ENCODE data around the gene KANK2. TPM values are rescaled to one million over a fixed set of nuclear protein-coding genes. Genes with fewer than 3 reads are reported as not detected.

KANK2 gene
- total and polyA plus RNA-seq, 2 of the 4 experiments (the other 2 are of a cell fraction), result 104 to 176 TPM

DNA sequence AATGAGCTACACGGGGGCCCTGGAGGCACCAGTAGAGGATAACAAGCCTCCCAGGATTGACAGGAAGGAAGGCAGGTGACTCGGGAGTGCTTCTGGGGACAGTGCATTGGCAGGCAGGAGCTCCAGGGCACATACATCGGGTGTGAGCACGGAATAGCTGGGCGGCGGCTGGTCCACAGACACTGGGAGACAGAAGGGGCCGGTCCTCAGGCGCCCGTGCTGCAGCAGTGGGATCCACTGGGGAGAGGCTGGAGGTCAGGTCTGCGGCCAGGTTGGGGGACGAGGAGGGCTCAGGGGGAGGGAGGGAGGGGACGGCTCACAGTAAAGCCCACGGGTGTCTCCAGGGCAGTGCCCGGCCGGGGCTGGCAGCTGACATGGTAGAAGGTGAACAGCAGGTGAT, 40.0 kb upstream of the KANK2 start:
- Histone ChIP-seq H3K79me1 (ENCODE audit: low read depth in 1 of 2, low read length in 2 of 2) (no peaks in the 10 kb centered on the region), H3K14ac (replicated peaks; ENCODE audit: low read depth, low read length) (no peak overlapping the region), H3K9me3 (ENCODE audit: control insufficient read depth, insufficient read depth, low read length) (no peaks in the 10 kb centered on the region), H2AK5ac (ENCODE audit: low read depth, low read length) (no peak overlapping the region), H3K4me1 (ENCODE audit: control insufficient read depth, insufficient read depth, low read length) (no peaks in the 10 kb centered on the region), H3K18ac (ENCODE audit: low read depth, low read length) (no peak overlapping the region), H3K9ac (ENCODE audit: low read depth, low read length) (no peak overlapping the region), H3K9me1 (ENCODE audit: insufficient read depth, low read length) (no peaks in the 10 kb centered on the region), H2BK15ac (ENCODE audit: low read depth, low read length) (no peak overlapping the region), H4K5ac (ENCODE audit: low read depth, low read length) (no peak overlapping the region), H2BK120ac (ENCODE audit: low read depth, low read length) (no peak overlapping the region), H2BK5ac (ENCODE audit: low read depth, low read length, poor library complexity, severe bottlenecking) (no peak overlapping the region), H4K8ac (ENCODE audit: low read depth in 2 of 2, low read length in 2 of 2) (no peak overlapping the region), H2AK9ac (replicated peaks; ENCODE audit: low read depth, low read length, poor library complexity) (no peak overlapping the region), H3K23ac (ENCODE audit: low read depth, low read length) (no peak overlapping the region), H3K36me3 (ENCODE audit: control insufficient read depth, insufficient read depth, low read length) (peaks cover 32% of the 10 kb centered on the region), H3K4me3 (ENCODE audit: insufficient read depth, low read depth, low read length) (no peak overlapping the region), H3K4ac (ENCODE audit: low read depth, low read length) (no peak overlapping the region), H2BK20ac (ENCODE audit: low read depth, low read length) (no peak overlapping the region), H3K27me3 (ENCODE audit: control insufficient read depth, insufficient read depth, low read length) (no peaks in the 10 kb centered on the region), H2AFZ (replicated peaks; ENCODE audit: low read length, poor library complexity) (no peak overlapping the region), H3K27ac (ENCODE audit: insufficient read depth, low read length) (no peak overlapping the region), H4K20me1 (ENCODE audit: insufficient read depth, low read length) (no peaks in the 10 kb centered on the region), H4K91ac (ENCODE audit: insufficient read depth, low read depth, low read length) (no peak overlapping the region), H3K56ac (ENCODE audit: extremely low read depth, insufficient read depth, low read length) (no peak overlapping the region), H3K4me2 (ENCODE audit: low read depth, low read length) (no peak overlapping the region)
- in situ Hi-C loops (cut with MboI; ENCODE audit: low sequenced_read_pairs) (no loop called here), intact Hi-C loops (cut with micrococcal nuclease) (no loop called here), dilution Hi-C loops (cut with HindIII; ENCODE audit: low sequenced_read_pairs, unreplicated experiment) (no loop called here)
- ChIA-PET CTCF (no interaction called here), POLR2A (ENCODE audit: unreplicated experiment) (no interaction called here)
- ATAC-seq (ENCODE audit: low read depth), result no peak
- WGBS, 2 experiments (ENCODE audit: extremely low coverage in 2 of 2, insufficient read length in 1 of 2), result 84% methylated on average over 5 of the region's 15 CpGs; no CpG with 5 or more reads in 1 of the 2 experiments
- no peak for DNase-seq
- TF ChIP-seq RCOR1 (IDR thresholded peaks at IDR 0.05; ENCODE audit: insufficient replicate concordance, low read length), result no peak
- no peak for TF ChIP-seq MAFK (IDR thresholded peaks at IDR 0.05; ENCODE audit: low read depth, low read length)
- TF ChIP-seq BHLHE40 (IDR thresholded peaks at IDR 0.05; ENCODE audit: low read depth, low read length), result no peak
- TF ChIP-seq POLR2A (IDR thresholded peaks at IDR 0.05; ENCODE audit: low read depth, low read length), result no peak
- no peak for TF ChIP-seq USF2 (IDR thresholded peaks at IDR 0.05; ENCODE audit: low read depth, low read length)
- no peak for TF ChIP-seq CTCF (conservative IDR thresholded peaks at IDR 0.05; ENCODE audit: low read depth, low read length)
- TF ChIP-seq CHD1 (IDR thresholded peaks at IDR 0.05; ENCODE audit: low read depth, low read length), result no peak
- TF ChIP-seq CEBPB (IDR thresholded peaks at IDR 0.05; ENCODE audit: low read depth, low read length), result no peak
- no peak for TF ChIP-seq RAD21 (IDR thresholded peaks at IDR 0.05; ENCODE audit: low read length)
- no peak for TF ChIP-seq NFE2L2 (IDR thresholded peaks at IDR 0.05; ENCODE audit: low read depth, low read length)
- no peak for TF ChIP-seq MAZ (IDR thresholded peaks at IDR 0.05; ENCODE audit: borderline replicate concordance, low read depth, low read length)
- TF ChIP-seq, protein P1, sequence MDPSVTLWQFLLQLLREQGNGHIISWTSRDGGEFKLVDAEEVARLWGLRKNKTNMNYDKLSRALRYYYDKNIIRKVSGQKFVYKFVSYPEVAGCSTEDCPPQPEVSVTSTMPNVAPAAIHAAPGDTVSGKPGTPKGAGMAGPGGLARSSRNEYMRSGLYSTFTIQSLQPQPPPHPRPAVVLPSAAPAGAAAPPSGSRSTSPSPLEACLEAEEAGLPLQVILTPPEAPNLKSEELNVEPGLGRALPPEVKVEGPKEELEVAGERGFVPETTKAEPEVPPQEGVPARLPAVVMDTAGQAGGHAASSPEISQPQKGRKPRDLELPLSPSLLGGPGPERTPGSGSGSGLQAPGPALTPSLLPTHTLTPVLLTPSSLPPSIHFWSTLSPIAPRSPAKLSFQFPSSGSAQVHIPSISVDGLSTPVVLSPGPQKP (IDR thresholded peaks at IDR 0.05; ENCODE audit: borderline replicate concordance, low read depth, low read length), result no peak
- TF ChIP-seq RFX5 (IDR thresholded peaks at IDR 0.05; ENCODE audit: low read depth, low read length), result no peak
- TF ChIP-seq SMC3 (IDR thresholded peaks at IDR 0.05; ENCODE audit: low read depth, low read length), result no peak
- TF ChIP-seq MXI1 (IDR thresholded peaks at IDR 0.05; ENCODE audit: borderline replicate concordance, low read depth, low read length), result no peak
- TF ChIP-seq FOS (IDR thresholded peaks at IDR 0.05; ENCODE audit: low read depth, low read length), result no peak
- BruUV-seq (replicated peaks), result no TSS peak

Measured in IMR-90 (cell line).